Measurements from ENCODE around the gene ZDHHC20. TPM values are rescaled to one million over a fixed set of nuclear protein-coding genes. Genes with fewer than 3 reads are reported as not detected.

Gene ZDHHC20
- total and polyA plus RNA-seq, 2 donors, result 39.7 to 69.9 TPM

- H3K4me1 ChIP-seq (ENCODE audit: control insufficient read depth in 2 of 2, insufficient read depth in 2 of 2, low read length in 2 of 2), result no peaks in the 10 kb centered on the region
Observed at GRCh38 chr13:21450936-21451335, 8.2 kb downstream of the ZDHHC20 start.

GRCh38 chr13:21446656-21447055 is 12.4 kb downstream of the ZDHHC20 start:
- over 99% methylated on average over 2 of the region's 2 CpGs for WGBS
- H3K4me1 ChIP-seq (ENCODE audit: control insufficient read depth in 2 of 2, insufficient read depth in 2 of 2, low read length in 2 of 2), result no peaks in the 10 kb centered on the region

More at GRCh38 chr13:21450936-21451335, 8.2 kb downstream of the ZDHHC20 start:
- Histone ChIP-seq H3K4me3 (ENCODE audit: low read length in 2 of 2) (no peak overlapping the region), H3K36me3 (ENCODE audit: control insufficient read depth in 2 of 2, insufficient read depth in 2 of 2, low read length in 1 of 2) (no peaks in the 10 kb centered on the region), H3K27ac (ENCODE audit: low read depth in 1 of 2, low read length in 1 of 2) (no peak overlapping the region), H3K9me3 (ENCODE audit: control insufficient read depth in 2 of 2, insufficient read depth in 1 of 2, low read length in 1 of 2) (peaks cover 0 to 4% of the 10 kb centered on the region in 2 donors), H3K27me3 (ENCODE audit: control insufficient read depth in 2 of 2, insufficient read depth in 1 of 2, low read length in 1 of 2) (no peaks in the 10 kb centered on the region)
- WGBS, result over 99% methylated on average over 3 of the region's 3 CpGs
- DNase-seq (ENCODE audit: low read depth in 6 of 9, low spot score in 9 of 9), result no peak

GRCh38 chr13:21445759-21446158 is 13.3 kb downstream of the ZDHHC20 start:
- Histone ChIP-seq H3K4me1 (ENCODE audit: control insufficient read depth in 2 of 2, insufficient read depth in 2 of 2, low read length in 2 of 2) (no peaks in the 10 kb centered on the region), H3K4me3 (ENCODE audit: low read length in 2 of 2) (no peak overlapping the region), H3K9me3 (ENCODE audit: control insufficient read depth in 2 of 2, insufficient read depth in 1 of 2, low read length in 1 of 2) (no peaks in the 10 kb centered on the region), H3K27ac (ENCODE audit: low read depth in 1 of 2, low read length in 1 of 2) (no peak overlapping the region), H3K36me3 (ENCODE audit: control insufficient read depth in 2 of 2, insufficient read depth in 2 of 2, low read length in 1 of 2) (no peaks in the 10 kb centered on the region), H3K27me3 (ENCODE audit: control insufficient read depth in 2 of 2, insufficient read depth in 1 of 2, low read length in 1 of 2) (no peaks in the 10 kb centered on the region)
- no peak for DNase-seq (ENCODE audit: low read depth in 6 of 9, low spot score in 9 of 9)
- 97% methylated on average over 6 of the region's 6 CpGs for WGBS

More at GRCh38 chr13:21446656-21447055, 12.4 kb downstream of the ZDHHC20 start:
- Histone ChIP-seq H3K36me3 (ENCODE audit: control insufficient read depth in 2 of 2, insufficient read depth in 2 of 2, low read length in 1 of 2) (no peaks in the 10 kb centered on the region), H3K4me3 (ENCODE audit: low read length in 2 of 2) (no peak overlapping the region), H3K27ac (ENCODE audit: low read depth in 1 of 2, low read length in 1 of 2) (no peak overlapping the region), H3K27me3 (ENCODE audit: control insufficient read depth in 2 of 2, insufficient read depth in 1 of 2, low read length in 1 of 2) (no peaks in the 10 kb centered on the region), H3K9me3 (ENCODE audit: control insufficient read depth in 2 of 2, insufficient read depth in 1 of 2, low read length in 1 of 2) (no peaks in the 10 kb centered on the region)
- no peak for DNase-seq (ENCODE audit: low read depth in 6 of 9, low spot score in 9 of 9)

- 94% methylated on average over 1 of the region's 1 CpG for WGBS
- Histone ChIP-seq H3K27ac (ENCODE audit: low read depth in 1 of 2, low read length in 1 of 2) (no peak overlapping the region), H3K4me1 (ENCODE audit: control insufficient read depth in 2 of 2, insufficient read depth in 2 of 2, low read length in 2 of 2) (no peaks in the 10 kb centered on the region), H3K4me3 (ENCODE audit: low read length in 2 of 2) (no peak overlapping the region), H3K36me3 (ENCODE audit: control insufficient read depth in 2 of 2, insufficient read depth in 2 of 2, low read length in 1 of 2) (no peaks in the 10 kb centered on the region), H3K9me3 (ENCODE audit: control insufficient read depth in 2 of 2, insufficient read depth in 1 of 2, low read length in 1 of 2) (peaks cover 2 to 3% of the 10 kb centered on the region in 2 donors), H3K27me3 (ENCODE audit: control insufficient read depth in 2 of 2, insufficient read depth in 1 of 2, low read length in 1 of 2) (no peaks in the 10 kb centered on the region)
- DNase-seq (ENCODE audit: low read depth in 6 of 9, low spot score in 9 of 9), result no peak
Observed at GRCh38 chr13:21443171-21443570, 15.9 kb downstream of the ZDHHC20 start.

GRCh38 chr13:21436582-21436981 is 22.5 kb downstream of the ZDHHC20 start:
- no peak overlapping the region for H3K27ac ChIP-seq (ENCODE audit: low read depth in 1 of 2, low read length in 1 of 2)
- H3K9me3 ChIP-seq (ENCODE audit: control insufficient read depth in 2 of 2, insufficient read depth in 1 of 2, low read length in 1 of 2), result peaks cover 2 to 6% of the 10 kb centered on the region in 2 donors
- no peaks in the 10 kb centered on the region for H3K4me1 ChIP-seq (ENCODE audit: control insufficient read depth in 2 of 2, insufficient read depth in 2 of 2, low read length in 2 of 2)
- WGBS, result 98% methylated on average over 6 of the region's 6 CpGs
- H3K4me3 ChIP-seq (ENCODE audit: low read length in 2 of 2), result no peak overlapping the region
- no peak for DNase-seq (ENCODE audit: low read depth in 6 of 9, low spot score in 9 of 9)
- H3K36me3 ChIP-seq (ENCODE audit: control insufficient read depth in 2 of 2, insufficient read depth in 2 of 2, low read length in 1 of 2), result no peaks in the 10 kb centered on the region
- no peaks in the 10 kb centered on the region for H3K27me3 ChIP-seq (ENCODE audit: control insufficient read depth in 2 of 2, insufficient read depth in 1 of 2, low read length in 1 of 2)

- Histone ChIP-seq H3K4me1 (ENCODE audit: control insufficient read depth in 2 of 2, insufficient read depth in 2 of 2, low read length in 2 of 2) (no peaks in the 10 kb centered on the region), H3K9me3 (ENCODE audit: control insufficient read depth in 2 of 2, insufficient read depth in 1 of 2, low read length in 1 of 2) (peaks cover 2 to 6% of the 10 kb centered on the region in 2 donors), H3K27me3 (ENCODE audit: control insufficient read depth in 2 of 2, insufficient read depth in 1 of 2, low read length in 1 of 2) (no peaks in the 10 kb centered on the region), H3K36me3 (ENCODE audit: control insufficient read depth in 2 of 2, insufficient read depth in 2 of 2, low read length in 1 of 2) (no peaks in the 10 kb centered on the region), H3K4me3 (ENCODE audit: low read length in 2 of 2) (no peak overlapping the region), H3K27ac (ENCODE audit: low read depth in 1 of 2, low read length in 1 of 2) (peak overlapping the region in 1 of 2 donors; percentile 3)
- WGBS, result 90% methylated on average over 2 of the region's 2 CpGs
- peak in 3 of 9 donors; percentile 4 to 34 (median 12) for DNase-seq (ENCODE audit: low read depth in 6 of 9, low spot score in 9 of 9)
Observed at GRCh38 chr13:21435687-21436151, 23.4 kb downstream of the ZDHHC20 start.

- Histone ChIP-seq H3K36me3 (ENCODE audit: control insufficient read depth in 2 of 2, insufficient read depth in 2 of 2, low read length in 1 of 2) (peaks cover 0 to 1% of the 10 kb centered on the region in 2 donors), H3K4me1 (ENCODE audit: control insufficient read depth in 2 of 2, insufficient read depth in 2 of 2, low read length in 2 of 2) (no peaks in the 10 kb centered on the region), H3K27ac (ENCODE audit: low read depth in 1 of 2, low read length in 1 of 2) (peak overlapping the region in 1 of 2 donors; percentile 3), H3K9me3 (ENCODE audit: control insufficient read depth in 2 of 2, insufficient read depth in 1 of 2, low read length in 1 of 2) (peaks cover 2 to 7% of the 10 kb centered on the region in 2 donors), H3K4me3 (ENCODE audit: low read length in 2 of 2) (no peak overlapping the region), H3K27me3 (ENCODE audit: control insufficient read depth in 2 of 2, insufficient read depth in 1 of 2, low read length in 1 of 2) (no peaks in the 10 kb centered on the region)
- 99% methylated on average over 2 of the region's 2 CpGs for WGBS
- no peak for DNase-seq (ENCODE audit: low read depth in 6 of 9, low spot score in 9 of 9)
Observed at GRCh38 chr13:21435231-21435630, 23.9 kb downstream of the ZDHHC20 start.

GRCh38 chr13:21434588-21434987 is 24.5 kb downstream of the ZDHHC20 start:
- peaks cover 3 to 11% of the 10 kb centered on the region in 2 donors for H3K9me3 ChIP-seq (ENCODE audit: control insufficient read depth in 2 of 2, insufficient read depth in 1 of 2, low read length in 1 of 2)
- H3K27me3 ChIP-seq (ENCODE audit: control insufficient read depth in 2 of 2, insufficient read depth in 1 of 2, low read length in 1 of 2), result no peaks in the 10 kb centered on the region
- no peaks in the 10 kb centered on the region for H3K4me1 ChIP-seq (ENCODE audit: control insufficient read depth in 2 of 2, insufficient read depth in 2 of 2, low read length in 2 of 2)
- H3K27ac ChIP-seq (ENCODE audit: low read depth in 1 of 2, low read length in 1 of 2), result no peak overlapping the region
- over 99% methylated on average over 3 of the region's 3 CpGs for WGBS
- H3K4me3 ChIP-seq (ENCODE audit: low read length in 2 of 2), result no peak overlapping the region
- H3K36me3 ChIP-seq (ENCODE audit: control insufficient read depth in 2 of 2, insufficient read depth in 2 of 2, low read length in 1 of 2), result peaks cover 0 to 3% of the 10 kb centered on the region in 2 donors
- DNase-seq (ENCODE audit: low read depth in 6 of 9, low spot score in 9 of 9), result no peak

- no peaks in the 10 kb centered on the region for H3K27me3 ChIP-seq (ENCODE audit: control insufficient read depth in 2 of 2, insufficient read depth in 1 of 2, low read length in 1 of 2)
- H3K36me3 ChIP-seq (ENCODE audit: control insufficient read depth in 2 of 2, insufficient read depth in 2 of 2, low read length in 1 of 2), result peaks cover 0 to 3% of the 10 kb centered on the region in 2 donors
- H3K4me1 ChIP-seq (ENCODE audit: control insufficient read depth in 2 of 2, insufficient read depth in 2 of 2, low read length in 2 of 2), result no peaks in the 10 kb centered on the region
- no peak overlapping the region for H3K4me3 ChIP-seq (ENCODE audit: low read length in 2 of 2)
- no peak overlapping the region for H3K27ac ChIP-seq (ENCODE audit: low read depth in 1 of 2, low read length in 1 of 2)
- no peak for DNase-seq (ENCODE audit: low read depth in 6 of 9, low spot score in 9 of 9)
- 73% methylated on average over 2 of the region's 2 CpGs for WGBS
- H3K9me3 ChIP-seq (ENCODE audit: control insufficient read depth in 2 of 2, insufficient read depth in 1 of 2, low read length in 1 of 2), result peaks cover 1 to 5% of the 10 kb centered on the region in 2 donors
Observed at GRCh38 chr13:21429211-21429610, 29.9 kb downstream of the ZDHHC20 start.

Measured in thymus (tissue), 11 donors.